Upper lobe of left lung (tissue), 4 donors: ENCODE results near the gene CMTM1.

Experiments used
- CTCF ChIP-seq, 6 experiments: fragments of 450-650 bp in 4 of 6; fragments of 200-600 bp in 2 of 6; sonication (generic) in 2 of 6; IDR thresholded peaks; one replicate each; pipeline ENCODE4 v1.5.1; 2016 to 2019; ENCODE audit warnings: antibody characterized with exemption in 6 of 6
- EP300 ChIP-seq, 4 donors: sonication (generic); formaldehyde crosslinking; IDR thresholded peaks; one replicate each; pipeline ENCODE4 v1.5.1; 2017; ENCODE audit warnings: antibody characterized with exemption in 4 of 4, control low read depth in 2 of 4
- POLR2A ChIP-seq, 4 donors: fragments of 450-650 bp; IDR thresholded peaks; one replicate each; pipeline ENCODE4 v1.5.1; 2016 to 2017; ENCODE audit warnings: antibody characterized with exemption in 4 of 4, mild to moderate bottlenecking in 2 of 4
- POLR2AphosphoS5 ChIP-seq, 2 donors: sonication (generic); formaldehyde crosslinking; IDR thresholded peaks; one replicate each; pipeline ENCODE4 v1.5.1; 2017; ENCODE audit warnings: antibody characterized with exemption in 2 of 2

GRCh38 chr16:66562986-66563385 is 3.3 kb upstream of the CMTM1 start:
- TF ChIP-seq POLR2AphosphoS5 (IDR thresholded peaks at IDR 0.05), result no peak
- TF ChIP-seq CTCF (IDR thresholded peaks at IDR 0.05), result no peak
- no peak for TF ChIP-seq EP300 (IDR thresholded peaks at IDR 0.05)
- no peak for TF ChIP-seq POLR2A (IDR thresholded peaks at IDR 0.05)
